GM19324 (cell line): ENCODE data around the gene PSG1.
"Not testable (repeated sequence)": the region's sequence is repeated elsewhere in the genome, so short reads cannot be mapped to it uniquely, and the experiment has no call there.

Experiments used
- ATAC-seq: cut with Tn5 transposase; IDR thresholded peaks from one replicate; pipeline ENCODE4 v1.9.1; 2021; ENCODE audit warnings: mild to moderate bottlenecking, moderate library complexity; ENCODE audit not compliant: unreplicated experiment, low FRiP score

The PSG1 gene

DNA sequence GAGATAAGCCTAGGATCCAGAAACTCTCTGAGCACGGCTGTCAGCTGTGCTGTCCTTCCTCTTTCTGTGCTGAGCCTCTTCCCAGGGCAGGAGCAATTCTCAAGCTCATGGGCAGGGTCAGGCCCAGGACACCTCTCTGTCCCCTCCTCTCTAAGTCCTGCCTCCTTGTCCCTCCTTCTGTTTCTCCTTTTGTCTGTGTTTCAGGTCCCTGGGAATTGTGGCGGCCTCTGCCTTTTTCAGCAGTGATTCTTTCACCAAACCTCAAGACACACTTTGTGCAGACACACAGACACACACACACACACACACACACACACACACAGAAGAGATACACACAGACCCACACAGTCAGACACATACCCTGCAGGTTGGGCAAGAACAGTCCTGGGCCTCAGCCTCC, at the start of gene PSG1:
Gene PSG1, minus strand, starts transcription at position 101 of the 400 bp plus-strand sequence. CDS start 132 bp downstream, outside the sequence.
- no peak for ATAC-seq

GRCh38 chr19:42928896-42929295, 49.4 kb upstream of the PSG1 start:
- no peak for ATAC-seq

GRCh38 chr19:42926781-42927180, 47.3 kb upstream of the PSG1 start:
- ATAC-seq = no peak

- ATAC-seq = not testable (repeated sequence)
Measured at GRCh38 chr19:42923106-42923505, 43.6 kb upstream of the PSG1 start.

DNA sequence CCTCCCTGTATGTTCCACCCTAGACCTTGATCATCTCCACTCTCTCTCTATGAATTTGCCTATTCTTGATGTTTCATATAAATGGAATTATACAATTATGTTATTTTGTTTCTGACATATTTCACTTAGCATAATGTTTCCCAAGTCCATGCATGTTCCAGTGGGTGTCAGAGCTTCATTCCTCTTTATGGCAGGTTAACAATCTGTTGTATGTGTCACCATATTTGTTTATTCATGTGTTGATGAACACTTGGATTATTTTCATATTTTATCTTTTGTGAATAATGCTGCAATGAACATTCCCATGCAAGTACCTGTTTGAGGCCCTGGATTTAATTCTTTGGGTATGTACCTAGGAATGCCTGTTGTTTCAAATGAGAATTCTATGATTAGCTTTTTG, 41.5 kb upstream of the PSG1 start:
- not testable (repeated sequence) for ATAC-seq

DNA sequence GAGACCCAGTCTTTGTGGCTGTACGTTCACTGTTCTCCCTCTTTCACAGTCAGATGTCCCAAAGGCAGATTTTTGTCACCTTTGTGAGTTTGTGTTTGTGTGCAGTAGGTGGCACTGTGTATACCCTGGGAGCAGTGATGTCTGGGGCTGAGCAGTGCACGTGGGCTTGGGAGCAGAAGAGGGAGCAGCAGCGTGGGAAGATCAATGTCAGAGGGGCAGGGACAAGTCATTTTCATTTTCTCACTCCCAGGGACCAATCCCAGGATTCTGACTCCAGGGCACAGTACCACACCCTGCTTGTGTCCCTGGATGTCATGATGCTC, 40.2 kb upstream of the PSG1 start:
- no peak for ATAC-seq

- ATAC-seq = not testable (repeated sequence)
Measured at GRCh38 chr19:42919070-42919756, 39.7 kb upstream of the PSG1 start.

- ATAC-seq = not testable (repeated sequence)
Measured at GRCh38 chr19:42918377-42919069, 39.0 kb upstream of the PSG1 start.

GRCh38 chr19:42917634-42918033, 38.1 kb upstream of the PSG1 start, which contains the start of gene PSG6:
Gene PSG6, minus strand, starts transcription at chr19:42917894. Its CDS starts 102 bp downstream, at chr19:42917792.
- not testable (repeated sequence) for ATAC-seq

GRCh38 chr19:42916931-42917330, 37.4 kb upstream of the PSG1 start:
- not testable (repeated sequence) for ATAC-seq

DNA sequence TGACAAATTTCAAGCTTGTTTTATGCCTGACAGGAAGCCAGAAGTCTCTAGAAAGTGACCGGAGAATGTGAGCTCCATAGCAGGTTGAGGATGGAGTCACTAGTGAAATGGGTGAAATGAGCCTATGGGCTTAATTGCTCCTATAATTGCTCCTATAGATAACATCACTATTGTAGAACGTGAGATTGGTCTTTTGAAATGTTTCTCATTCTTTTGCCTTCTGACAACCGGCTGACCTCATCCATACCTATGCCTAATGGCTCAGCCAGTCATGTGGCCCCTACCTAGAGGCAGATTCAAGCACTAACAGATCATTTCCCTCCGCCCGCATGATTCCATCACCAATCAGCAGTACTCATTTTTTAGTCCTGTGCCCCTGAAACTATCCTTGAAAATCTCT, 34.0 kb upstream of the PSG1 start:
- ATAC-seq = not testable (repeated sequence)

- ATAC-seq = not testable (repeated sequence)
Measured at GRCh38 chr19:42912941-42913340, 33.4 kb upstream of the PSG1 start.

DNA sequence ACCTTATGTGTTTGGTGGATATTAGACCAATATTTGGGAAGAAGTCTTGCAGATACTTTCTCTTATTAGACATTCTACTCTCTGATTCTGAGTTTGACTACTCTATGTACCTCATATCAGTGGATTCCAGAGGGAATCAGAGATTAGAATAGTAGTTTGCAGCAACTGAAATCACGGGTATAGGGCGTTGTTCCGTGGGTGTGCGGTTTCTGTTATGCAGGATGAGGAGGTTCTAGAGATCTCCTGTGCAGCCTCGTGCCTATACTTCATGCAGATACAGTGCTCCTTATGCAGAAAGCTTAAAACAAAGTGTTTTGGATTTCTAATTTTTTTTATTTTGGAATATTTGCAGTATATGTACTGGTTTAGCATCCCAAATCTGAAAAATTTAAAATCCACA, 32.2 kb upstream of the PSG1 start:
- not testable (repeated sequence) for ATAC-seq

GRCh38 chr19:42906162-42906561, 26.6 kb upstream of the PSG1 start:
- ATAC-seq = not testable (repeated sequence)

GRCh38 chr19:42900561-42900960, 21.0 kb upstream of the PSG1 start:
- not testable (repeated sequence) for ATAC-seq

DNA sequence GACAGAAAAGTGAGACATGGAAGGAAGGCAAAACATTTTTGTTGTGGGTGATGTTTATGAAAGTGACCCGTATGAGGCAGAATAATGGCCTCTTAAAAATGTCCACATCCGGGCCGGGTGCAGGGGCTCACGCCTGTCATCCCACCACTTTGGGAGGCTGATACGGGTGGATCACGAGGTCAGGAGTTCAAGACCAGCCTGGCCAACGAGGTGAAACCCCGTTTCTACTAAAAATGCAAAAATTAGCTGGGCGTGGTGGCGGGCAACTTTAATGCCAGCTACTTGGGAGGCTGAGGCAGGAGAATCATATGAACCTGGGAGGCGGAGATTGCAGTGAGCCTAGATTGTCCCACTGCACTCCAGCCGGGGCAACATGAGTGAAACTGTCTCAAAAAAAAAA, 20.2 kb upstream of the PSG1 start:
- not testable (repeated sequence) for ATAC-seq

DNA sequence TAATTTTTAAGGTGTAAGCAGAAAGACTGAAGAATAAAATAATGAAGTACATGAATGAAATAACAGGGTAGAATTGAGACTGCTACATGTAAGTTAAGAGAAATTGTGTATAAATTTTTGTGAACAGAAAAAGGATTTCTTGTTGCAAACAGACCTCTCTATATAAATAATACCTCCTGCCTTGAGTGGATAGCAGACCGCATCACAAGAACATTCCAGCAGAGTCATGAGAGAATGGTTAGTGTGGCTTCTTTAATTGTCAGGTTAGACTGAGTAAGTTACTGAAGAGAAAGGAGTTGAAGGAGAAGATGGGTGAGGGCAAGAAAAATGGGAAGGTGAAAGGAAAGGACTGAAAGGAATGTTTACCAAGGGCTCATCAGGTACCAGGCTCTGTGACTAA, 19.6 kb upstream of the PSG1 start:
- not testable (repeated sequence) for ATAC-seq

DNA sequence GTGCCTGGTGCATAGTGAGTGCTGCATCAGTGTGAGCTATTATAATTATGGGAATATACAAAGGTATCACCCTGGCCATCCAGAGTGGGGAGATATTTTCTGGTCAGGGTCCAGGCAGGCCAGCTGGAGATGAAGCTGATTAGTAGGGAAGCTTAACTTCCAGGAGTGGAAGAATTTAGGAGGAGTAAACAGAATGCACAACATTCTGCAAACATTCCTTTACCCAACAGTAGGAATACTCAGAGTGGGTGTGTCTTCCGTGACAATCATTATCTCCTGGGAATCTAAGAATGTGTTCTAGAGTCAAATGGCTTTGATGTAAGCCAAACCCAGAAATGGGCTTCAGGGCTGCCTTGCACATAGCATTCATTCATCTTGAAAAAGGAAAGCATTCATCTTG, 19.1 kb upstream of the PSG1 start:
- not testable (repeated sequence) for ATAC-seq

DNA sequence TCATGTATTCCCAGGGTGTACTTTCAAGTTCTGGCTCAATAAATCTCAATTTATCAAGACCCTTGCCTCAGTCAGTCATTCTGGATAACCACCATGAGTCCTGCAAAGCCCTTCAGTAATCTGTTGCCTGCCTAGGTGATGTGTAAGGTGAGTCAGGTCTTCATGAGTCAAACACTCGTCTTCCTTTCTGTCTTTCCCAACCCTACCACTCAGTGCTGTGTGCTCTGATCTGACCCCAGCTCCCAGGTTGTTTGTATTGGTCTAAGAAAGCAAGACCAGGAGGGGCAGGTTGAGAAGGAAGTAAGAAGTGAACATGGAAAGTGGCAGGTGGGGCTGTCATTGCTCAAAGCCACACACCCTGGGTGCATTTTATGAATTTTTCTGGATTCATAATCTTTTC, 18.2 kb upstream of the PSG1 start:
- not testable (repeated sequence) for ATAC-seq

- not testable (repeated sequence) for ATAC-seq
Measured at GRCh38 chr19:42890446-42890845, 10.9 kb upstream of the PSG1 start.

DNA sequence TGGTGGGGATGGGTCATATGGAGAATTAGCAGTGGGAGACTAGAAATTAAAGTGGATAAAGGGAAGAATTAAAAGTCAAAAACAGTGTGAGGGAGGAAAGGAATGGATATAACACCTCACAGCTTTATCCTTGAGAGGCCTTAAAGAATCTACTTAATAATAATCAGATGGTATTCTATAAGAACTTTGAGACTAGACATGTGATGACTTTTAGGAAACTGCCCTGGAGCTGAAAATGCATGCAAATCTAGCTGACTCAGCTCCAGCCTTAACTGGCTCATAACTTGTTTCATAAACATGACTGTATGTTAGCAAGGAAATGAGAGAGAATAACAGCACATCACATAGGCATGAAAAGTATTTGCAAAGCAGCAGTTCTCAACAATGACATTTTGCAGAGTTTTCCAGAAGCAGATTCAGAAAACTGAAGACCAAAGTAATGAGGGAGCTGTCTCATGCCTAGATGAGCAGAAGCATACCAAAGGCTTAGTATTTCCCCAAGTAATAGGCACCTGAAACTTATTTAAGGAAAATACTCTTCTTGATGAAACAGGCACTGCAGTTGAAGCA, 8.4 kb upstream of the PSG1 start:
- ATAC-seq = not testable (repeated sequence)

- ATAC-seq = not testable (repeated sequence)
Measured at GRCh38 chr19:42882730-42883129, 3.2 kb upstream of the PSG1 start.
